Adipocyte (in vitro differentiated cells): ENCODE measurements around the gene FASTKD1.
"Not testable (repeated sequence)": the region's sequence is repeated elsewhere in the genome, so short reads cannot be mapped to it uniquely, and the experiment has no call there.

Experiments
- DNase-seq: peaks from one replicate; pipeline ENCODE4 v3.0.0-alpha.2; 2015; ENCODE audit warnings: low read depth
- H3K27me3 ChIP-seq: replicated peaks from 2 replicates; pipeline ENCODE4 v1.7.0; 2013; ENCODE audit warnings: mild to moderate bottlenecking, low read length, moderate library complexity; ENCODE audit not compliant: control insufficient read depth, insufficient read depth
- H3K36me3 ChIP-seq: 2 replicates; pipeline ENCODE4 v1.7.0; 2013; ENCODE audit warnings: low read length, mild to moderate bottlenecking, moderate library complexity; ENCODE audit not compliant: control insufficient read depth, insufficient read depth, severe bottlenecking
- H3K4me1 ChIP-seq: 2 replicates; pipeline ENCODE4 v1.7.0; 2013; ENCODE audit warnings: mild to moderate bottlenecking, low read length, moderate library complexity; ENCODE audit not compliant: control insufficient read depth, insufficient read depth
- H3K4me3 ChIP-seq: 2 replicates; pipeline ENCODE4 v1.7.0; 2013; ENCODE audit warnings: mild to moderate bottlenecking, low read length, moderate library complexity
- H3K9ac ChIP-seq: 2 replicates; pipeline ENCODE4 v1.7.0; 2013; ENCODE audit warnings: mild to moderate bottlenecking, low read length, moderate library complexity
- H3K9me3 ChIP-seq: 2 replicates; pipeline ENCODE4 v1.7.0; 2013; ENCODE audit warnings: mild to moderate bottlenecking, low read length, moderate library complexity; ENCODE audit not compliant: control insufficient read depth

The FASTKD1 gene

DNA sequence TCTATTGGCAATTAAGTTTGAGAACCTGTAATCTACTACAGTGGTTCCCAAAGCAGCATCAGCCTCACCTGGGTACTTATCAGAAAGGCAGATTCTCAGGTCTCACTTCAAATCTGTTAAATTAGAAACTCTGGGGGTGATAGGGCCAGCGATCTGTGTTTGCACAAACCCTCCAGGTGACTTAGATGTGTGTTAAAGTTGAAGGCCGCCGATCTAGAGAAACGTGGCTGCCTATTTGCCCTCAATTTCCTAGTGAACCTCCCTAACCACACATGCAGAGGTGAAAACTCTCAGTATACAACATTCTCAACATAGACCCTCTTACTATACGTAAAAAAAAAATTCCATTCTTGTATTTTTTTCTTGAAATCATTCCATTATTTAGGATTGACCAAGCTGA is 50.0 kb downstream of the FASTKD1 start:
- Histone ChIP-seq H3K4me1 (no peaks in the 10 kb centered on the region), H3K36me3 (peaks cover 22% of the 10 kb centered on the region), H3K9ac (no peak overlapping the region), H3K27me3 (no peaks in the 10 kb centered on the region), H3K9me3 (no peaks in the 10 kb centered on the region), H3K4me3 (no peak overlapping the region)
- DNase-seq, result no peak

DNA sequence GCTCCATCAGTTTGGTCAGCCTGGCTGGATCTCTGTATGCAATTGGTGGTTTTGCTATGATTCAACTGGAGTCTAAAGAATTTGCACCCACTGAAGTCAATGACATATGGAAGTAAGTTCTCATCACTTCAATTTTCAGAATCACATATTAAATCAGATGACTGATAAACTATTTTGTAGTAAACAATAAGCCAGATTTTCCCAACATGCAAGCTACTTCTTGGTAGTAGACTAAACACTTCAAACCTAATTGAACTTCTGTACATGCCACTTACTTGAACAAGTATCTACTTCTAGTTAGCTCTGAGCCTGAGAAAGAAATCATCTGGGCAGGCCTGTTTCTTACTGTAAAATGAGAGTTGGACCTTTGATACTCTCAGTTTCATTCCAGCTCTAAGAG is 52.8 kb downstream of the FASTKD1 start:
- no peak for DNase-seq
- H3K27me3 ChIP-seq, result no peaks in the 10 kb centered on the region
- no peaks in the 10 kb centered on the region for H3K4me1 ChIP-seq

DNA sequence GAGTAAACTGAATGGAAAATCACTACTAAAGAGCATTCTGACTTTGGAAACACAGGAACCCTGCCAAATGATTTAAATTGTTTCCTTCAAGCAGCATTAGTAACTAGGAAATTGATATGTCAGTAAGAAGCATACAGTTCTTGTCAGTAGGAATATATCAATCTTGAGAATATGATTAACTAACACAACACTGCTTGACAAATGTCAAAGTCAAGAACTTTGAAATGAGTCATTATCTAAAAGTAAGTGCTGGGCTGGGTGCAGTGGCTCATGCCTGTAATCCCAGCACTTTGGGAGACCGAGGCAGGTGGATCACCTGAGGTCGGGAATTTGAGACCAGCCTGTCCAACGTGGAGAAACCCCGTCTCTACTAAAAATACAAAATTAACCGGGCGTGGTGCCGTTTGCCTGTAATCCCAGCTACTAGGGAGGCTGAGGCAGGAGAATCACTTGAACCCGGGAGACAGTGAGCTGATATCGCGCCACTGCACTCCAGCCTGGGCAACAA is 57.1 kb downstream of the FASTKD1 start:
- H3K9ac ChIP-seq, H3K4me3 ChIP-seq, H3K36me3 ChIP-seq, H3K9me3 ChIP-seq, H3K27me3 ChIP-seq, H3K4me1 ChIP-seq, DNase-seq: not testable (repeated sequence)

More for the DNA sequence above, 52.8 kb downstream of the FASTKD1 start:
- Histone ChIP-seq H3K9me3 (no peaks in the 10 kb centered on the region), H3K4me3 (no peak overlapping the region), H3K9ac (no peak overlapping the region), H3K36me3 (peaks cover 5% of the 10 kb centered on the region)

DNA sequence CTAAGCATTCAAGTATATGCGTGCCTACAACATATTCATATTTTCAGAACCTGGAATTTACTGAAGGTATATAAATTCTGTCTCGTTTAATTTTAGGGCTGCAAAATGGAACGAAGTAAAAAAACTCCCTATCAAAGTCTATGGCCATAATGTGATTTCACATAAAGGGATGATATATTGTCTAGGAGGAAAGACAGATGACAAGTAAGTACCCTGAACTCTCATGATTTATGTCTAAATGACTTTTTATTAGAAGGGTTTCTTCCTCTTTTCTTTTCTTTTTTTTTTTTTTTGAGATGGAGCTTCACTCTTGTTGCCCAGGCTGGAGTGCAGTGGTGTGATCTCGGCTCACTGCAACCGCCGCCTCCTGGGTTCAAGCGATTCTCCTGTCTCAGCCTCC is 58.9 kb downstream of the FASTKD1 start:
- not testable (repeated sequence) for H3K4me1 ChIP-seq, H3K9ac ChIP-seq, DNase-seq, H3K27me3 ChIP-seq, H3K36me3 ChIP-seq, H3K4me3 ChIP-seq, H3K9me3 ChIP-seq

DNA sequence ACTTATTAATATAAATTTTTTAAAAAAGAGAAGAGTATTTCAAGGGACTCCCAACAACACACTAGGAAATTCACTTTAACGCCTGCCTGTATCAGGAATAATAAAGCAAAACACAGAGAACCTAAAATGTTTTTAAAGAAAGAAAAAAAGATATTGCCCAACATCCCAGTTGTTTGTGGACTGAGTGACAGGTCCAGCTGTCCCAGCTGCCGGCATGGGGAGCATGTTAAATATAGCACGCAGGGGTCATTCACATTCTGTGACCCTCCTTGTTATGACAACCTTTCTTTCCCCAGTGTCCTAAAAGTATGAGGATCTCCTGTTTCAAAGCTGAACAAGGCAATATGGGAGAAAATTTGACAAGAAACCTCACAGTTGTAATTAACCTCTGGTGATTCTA is 59.7 kb downstream of the FASTKD1 start:
- Histone ChIP-seq H3K9me3 (no peaks in the 10 kb centered on the region), H3K9ac (no peak overlapping the region), H3K36me3 (no peaks in the 10 kb centered on the region), H3K27me3 (no peaks in the 10 kb centered on the region), H3K4me1 (peaks cover 13% of the 10 kb centered on the region), H3K4me3 (no peak overlapping the region)
- no peak for DNase-seq

DNA sequence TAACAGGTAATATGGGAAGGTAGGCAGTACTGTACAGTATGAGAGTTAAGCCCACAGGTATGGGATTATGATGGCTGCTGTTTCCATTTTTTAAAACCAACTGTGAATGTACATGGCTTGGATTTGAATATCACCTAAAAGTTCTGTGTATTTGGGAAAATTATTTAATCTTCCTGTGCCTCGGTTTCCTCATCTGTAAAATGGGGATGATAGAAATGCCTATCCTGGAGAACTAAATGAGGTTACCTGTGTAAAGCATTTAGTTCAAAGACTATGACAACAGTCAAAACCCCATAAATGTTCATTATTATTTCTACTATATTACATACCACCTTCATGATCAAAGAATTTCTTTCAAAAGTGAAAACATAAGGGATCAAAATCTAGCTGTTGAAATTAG is 60.6 kb downstream of the FASTKD1 start:
- Histone ChIP-seq H3K9me3 (no peaks in the 10 kb centered on the region), H3K9ac (no peak overlapping the region), H3K4me1 (peaks cover 15% of the 10 kb centered on the region), H3K27me3 (no peaks in the 10 kb centered on the region), H3K4me3 (no peak overlapping the region), H3K36me3 (no peaks in the 10 kb centered on the region)
- DNase-seq, result no peak

DNA sequence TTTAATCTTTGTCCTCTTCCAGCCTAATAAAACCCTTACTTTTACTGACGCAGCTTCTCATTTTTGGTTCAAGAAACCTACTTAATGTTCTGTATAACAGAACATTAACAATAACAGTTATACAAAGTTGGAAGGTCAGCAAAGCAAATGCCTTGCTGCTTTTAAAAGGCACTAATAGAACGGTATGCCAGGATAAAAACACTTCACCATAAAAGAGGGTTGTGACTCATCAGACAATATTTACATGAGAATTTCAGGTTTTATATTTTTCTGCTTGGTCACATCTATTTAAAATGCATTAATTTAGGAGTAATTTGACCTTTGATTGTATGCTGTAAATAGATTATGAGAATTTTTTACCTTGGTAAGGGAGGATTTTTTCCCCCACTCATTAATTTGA is 61.1 kb downstream of the FASTKD1 start:
- H3K9me3 ChIP-seq, result no peaks in the 10 kb centered on the region
- no peaks in the 10 kb centered on the region for H3K36me3 ChIP-seq
- no peak overlapping the region for H3K9ac ChIP-seq
- H3K4me1 ChIP-seq, result peaks cover 20% of the 10 kb centered on the region
- H3K4me3 ChIP-seq, result no peak overlapping the region
- DNase-seq, result peak; percentile 14
- H3K27me3 ChIP-seq, result no peaks in the 10 kb centered on the region

DNA sequence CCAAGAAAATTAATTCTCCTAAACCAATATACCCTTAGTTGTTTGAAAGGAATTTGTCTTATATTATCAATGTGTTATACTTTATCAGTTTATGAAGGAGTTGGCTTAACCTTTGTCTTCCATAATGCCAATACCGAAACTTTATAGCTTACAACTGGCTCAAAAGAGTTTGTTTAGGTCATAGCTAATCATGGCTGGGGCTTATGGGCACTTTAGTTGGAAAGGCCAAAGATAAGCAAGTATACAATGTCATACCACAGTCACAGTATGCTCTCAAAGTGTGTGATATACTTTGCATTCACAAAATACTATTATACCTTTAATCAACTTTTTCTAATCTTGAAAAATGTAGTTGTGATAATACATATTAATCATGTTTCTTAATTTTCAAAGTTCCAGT is 61.8 kb downstream of the FASTKD1 start:
- DNase-seq, result no peak
- no peaks in the 10 kb centered on the region for H3K27me3 ChIP-seq
- H3K9ac ChIP-seq, result no peak overlapping the region
- H3K36me3 ChIP-seq, result no peaks in the 10 kb centered on the region
- H3K9me3 ChIP-seq, result no peaks in the 10 kb centered on the region
- H3K4me3 ChIP-seq, result no peak overlapping the region
- H3K4me1 ChIP-seq, result peaks cover 26% of the 10 kb centered on the region

GRCh38 chr2:169510496-169510895 is 63.2 kb downstream of the FASTKD1 start:
- Histone ChIP-seq H3K36me3 (no peaks in the 10 kb centered on the region), H3K9ac (no peak overlapping the region), H3K4me1 (peaks cover 26% of the 10 kb centered on the region), H3K9me3 (no peaks in the 10 kb centered on the region), H3K27me3 (no peaks in the 10 kb centered on the region), H3K4me3 (no peak overlapping the region)
- no peak for DNase-seq

- no peaks in the 10 kb centered on the region for H3K36me3 ChIP-seq
- DNase-seq, result no peak
- H3K9ac ChIP-seq, result peak overlapping the region; percentile 23
- no peak overlapping the region for H3K4me3 ChIP-seq
- peaks cover 26% of the 10 kb centered on the region for H3K4me1 ChIP-seq
- H3K27me3 ChIP-seq, result no peaks in the 10 kb centered on the region
- H3K9me3 ChIP-seq, result no peaks in the 10 kb centered on the region
Measured at GRCh38 chr2:169509955-169510354, 63.7 kb downstream of the FASTKD1 start.

- Histone ChIP-seq H3K27me3 (no peaks in the 10 kb centered on the region), H3K36me3 (peaks cover 4% of the 10 kb centered on the region), H3K9me3 (no peaks in the 10 kb centered on the region), H3K9ac (peak within 1 kb of the TSS; percentile 23), H3K4me1 (peaks cover 26% of the 10 kb centered on the region), H3K4me3 (peak within 1 kb of the TSS; percentile 46)
- DNase-seq, result peak; percentile 62
Measured at GRCh38 chr2:169509298-169509885, 64.3 kb downstream of the FASTKD1 start, which contains the start of gene KLHL41. TSS of gene KLHL41 (plus strand) at chr2:169509702. CDS start at chr2:169509779, 77 bp downstream.

DNA sequence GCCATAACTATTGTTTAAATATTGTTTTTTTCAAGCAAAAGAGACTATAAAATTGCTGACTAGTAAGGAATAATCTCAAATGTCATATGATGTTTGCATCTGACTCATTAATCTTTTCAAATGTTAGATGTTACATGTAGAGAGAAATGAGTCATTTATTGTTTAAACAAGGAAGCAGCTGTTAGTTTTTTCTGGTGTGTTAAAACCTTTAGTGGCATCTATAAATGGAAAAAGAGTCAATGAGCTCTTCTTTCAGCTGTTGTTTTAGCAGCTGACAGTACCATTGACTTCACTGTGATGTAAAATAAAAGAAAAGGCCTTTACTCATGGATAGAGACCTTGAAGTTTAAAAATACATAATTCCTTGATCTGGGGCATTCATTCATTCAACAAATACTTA is 66.0 kb downstream of the FASTKD1 start:
- H3K36me3 ChIP-seq, result peaks cover 17% of the 10 kb centered on the region
- H3K9me3 ChIP-seq, result no peaks in the 10 kb centered on the region
- H3K9ac ChIP-seq, result no peak overlapping the region
- no peak overlapping the region for H3K4me3 ChIP-seq
- H3K27me3 ChIP-seq, result no peaks in the 10 kb centered on the region
- peak; percentile 61 for DNase-seq
- peaks cover 26% of the 10 kb centered on the region for H3K4me1 ChIP-seq
